Forelimb muscle (tissue), 1 donor: ENCODE results near the gene CCDC74B. TPM values are rescaled to one million over a fixed set of nuclear protein-coding genes. Genes with fewer than 3 reads are reported as not detected.
"Not testable (repeated sequence)": the region's sequence is repeated elsewhere in the genome, so short reads cannot be mapped to it uniquely, and the experiment has no call there.

ENCODE experiments used
- DNase-seq: peaks from one replicate; pipeline ENCODE4 v3.0.0-alpha.2; 2013; ENCODE audit warnings: low read depth
- polyA plus RNA-seq: library from polyadenylated mRNA; unstranded; fragments of 120-200 nt; gene quantifications from one replicate; pipeline ENCODE4 v1.2.1, GENCODE V29; 2013; ENCODE audit not compliant: insufficient read length

CCDC74B gene
- polyA plus RNA-seq, 1 donor = 1.1 TPM

DNA sequence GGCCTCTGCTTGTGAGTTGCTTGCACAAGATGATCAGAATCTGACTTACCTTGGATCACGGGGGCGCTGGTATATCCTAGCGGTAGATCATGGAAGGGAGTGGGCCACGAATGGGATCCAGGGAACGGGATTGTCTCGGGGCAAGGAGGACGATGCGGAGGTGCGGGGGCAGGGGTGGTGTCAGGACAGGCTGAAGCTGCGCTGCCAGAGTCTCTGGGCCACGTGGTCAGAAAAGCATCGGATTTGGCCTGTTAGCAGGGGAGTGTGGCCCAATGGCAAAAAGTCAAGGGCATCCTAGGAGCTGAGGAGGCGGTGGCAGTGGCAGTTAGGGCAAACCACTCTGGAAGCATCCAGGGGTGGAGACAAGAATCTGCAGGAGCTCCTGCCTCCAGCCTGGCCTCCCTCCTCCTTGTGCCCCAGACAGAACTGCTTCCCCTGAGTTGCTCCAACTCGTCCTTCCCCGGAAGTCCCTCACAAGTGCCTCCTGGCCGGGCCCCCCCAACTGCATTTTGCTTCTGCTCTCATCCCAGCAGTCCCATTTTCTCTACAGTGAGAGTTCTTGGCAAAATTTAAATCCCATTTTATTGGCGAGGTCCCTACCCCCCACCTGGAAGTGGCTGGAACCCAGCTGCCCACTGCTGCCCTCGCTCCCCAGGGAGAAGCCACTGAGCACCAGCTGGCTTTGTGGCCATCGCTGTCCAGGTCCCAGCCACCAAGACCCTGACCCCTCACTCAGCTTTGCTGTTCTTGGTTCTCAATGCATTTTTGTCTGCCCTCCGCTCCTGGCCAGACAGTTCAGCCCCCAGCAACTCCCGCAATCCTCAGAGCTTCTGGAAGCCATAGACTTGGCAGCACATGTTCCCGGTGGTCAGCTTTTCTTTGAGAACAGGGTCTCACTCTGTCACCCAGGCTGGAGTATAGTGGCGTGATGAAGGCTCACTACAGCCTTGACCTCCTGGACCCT, 5.6 kb upstream of the CCDC74B start:
- no peak for DNase-seq

GRCh38 chr2:130148515-130148914, 3.6 kb upstream of the CCDC74B start:
- DNase-seq = not testable (repeated sequence)

DNA sequence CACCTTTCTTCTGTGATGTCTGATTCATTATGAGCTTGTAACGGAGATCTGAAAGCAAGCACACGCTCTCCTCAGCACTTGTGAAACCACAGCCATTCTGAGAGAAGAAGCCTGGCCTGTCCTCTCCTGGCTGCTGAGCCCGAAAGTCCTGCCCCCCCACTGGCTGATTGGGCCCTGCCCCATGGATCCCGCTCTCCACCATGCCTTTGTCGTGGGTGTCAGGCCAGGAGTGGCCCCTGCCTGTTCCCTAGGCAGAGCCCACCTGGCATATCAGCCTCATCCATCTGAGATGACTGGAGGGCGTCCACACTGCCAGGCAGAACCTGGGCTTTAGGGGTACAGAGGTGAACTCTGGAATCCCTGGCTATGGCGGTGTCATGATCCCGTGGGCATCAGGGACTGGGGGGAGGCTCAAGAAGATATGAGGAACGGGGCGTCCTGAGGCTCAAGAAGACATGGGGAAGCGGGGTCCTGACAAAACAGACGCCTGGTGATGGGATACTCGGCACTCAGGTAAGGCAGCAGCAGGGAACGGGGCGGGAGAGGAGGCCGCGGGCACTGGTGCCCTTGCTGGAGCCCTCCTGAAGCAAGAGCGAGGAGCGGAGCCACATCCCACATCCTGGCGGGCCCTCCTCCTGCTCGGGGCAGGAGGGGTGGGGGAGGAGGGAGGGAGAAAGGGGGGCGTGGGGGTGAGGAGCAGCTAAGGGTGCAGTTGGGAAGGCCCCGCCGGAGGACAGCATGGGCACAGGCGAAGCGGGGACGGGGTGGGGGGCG, 1.5 kb downstream of the CCDC74B start:
- not testable (repeated sequence) for DNase-seq

DNA sequence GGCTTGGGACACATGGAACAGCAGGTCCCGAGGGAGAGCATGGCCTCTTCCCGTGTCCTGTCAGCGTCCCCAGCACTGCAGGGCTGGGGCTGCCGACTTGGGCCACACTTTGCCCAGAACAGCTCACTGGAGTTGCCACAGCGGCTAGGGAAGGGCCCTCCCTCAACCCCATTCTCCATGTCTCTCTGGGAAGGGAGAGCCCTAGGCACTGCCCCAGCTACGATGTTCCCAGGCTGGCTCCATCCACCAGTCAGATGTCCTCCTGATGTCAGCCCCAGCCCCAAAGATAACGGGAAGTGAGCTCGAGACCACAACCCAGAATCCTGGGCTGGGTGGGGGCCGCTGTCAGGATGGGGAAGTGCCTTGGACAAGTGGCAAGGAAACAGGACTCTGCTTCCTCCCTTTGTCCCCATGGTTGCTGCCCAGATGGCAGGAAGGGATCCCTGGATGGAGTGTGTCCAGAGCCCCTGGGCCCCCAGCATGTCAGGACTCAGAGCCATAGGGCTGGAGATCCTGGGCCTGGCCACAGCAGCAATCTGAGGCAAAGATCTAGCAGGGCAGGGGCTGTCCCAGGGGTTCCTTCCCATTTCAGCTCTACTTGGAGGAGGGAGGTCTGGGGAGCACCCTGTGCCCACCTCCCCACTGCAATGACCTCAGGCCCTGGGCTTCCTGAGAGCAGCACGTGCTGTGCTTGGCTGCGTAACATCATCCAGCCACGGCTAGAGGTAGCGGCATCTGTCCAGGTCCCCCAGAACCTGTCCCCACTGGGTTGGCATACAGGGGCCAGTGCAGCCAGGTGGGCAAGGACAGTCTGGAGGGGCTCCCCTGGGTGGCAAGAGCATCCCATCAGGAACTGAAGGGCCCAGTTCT, 2.3 kb downstream of the CCDC74B start:
- not testable (repeated sequence) for DNase-seq

DNA sequence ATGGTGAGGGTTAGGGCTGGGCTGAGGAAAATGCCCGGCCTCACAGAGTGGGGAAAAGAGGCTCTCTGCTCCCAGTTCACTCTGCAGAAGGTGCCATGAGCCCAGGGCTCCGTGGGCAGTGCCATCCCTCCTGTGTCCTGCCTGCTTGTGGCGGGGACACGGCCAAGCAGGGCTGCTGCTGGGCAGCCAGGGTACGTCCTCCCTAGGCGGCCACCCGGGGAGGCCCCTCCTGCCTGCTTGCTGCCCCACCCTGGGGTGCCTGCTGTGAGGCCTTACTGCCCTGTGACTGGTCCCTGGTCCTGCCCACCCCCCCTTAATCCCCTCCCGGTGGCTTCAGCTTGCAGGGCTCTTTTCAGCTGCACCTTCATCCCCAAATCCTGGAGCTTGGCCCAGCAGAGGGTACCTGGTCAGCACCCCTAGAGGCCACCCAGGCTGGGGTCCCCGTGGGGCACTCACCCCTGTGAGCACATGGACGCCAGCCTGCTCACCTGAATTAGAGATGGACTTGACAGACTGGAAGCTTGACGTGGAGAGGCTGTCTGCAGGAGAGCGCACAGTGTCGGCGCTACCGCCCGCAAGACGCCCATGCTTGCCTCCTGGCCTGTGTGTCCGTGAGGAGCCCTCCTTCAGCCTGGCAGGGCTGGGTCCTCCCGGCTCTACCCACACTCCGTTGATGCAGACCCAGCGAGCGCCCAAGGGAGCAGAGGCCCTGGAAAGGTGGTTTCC, 3.1 kb downstream of the CCDC74B start:
- DNase-seq = not testable (repeated sequence)

DNA sequence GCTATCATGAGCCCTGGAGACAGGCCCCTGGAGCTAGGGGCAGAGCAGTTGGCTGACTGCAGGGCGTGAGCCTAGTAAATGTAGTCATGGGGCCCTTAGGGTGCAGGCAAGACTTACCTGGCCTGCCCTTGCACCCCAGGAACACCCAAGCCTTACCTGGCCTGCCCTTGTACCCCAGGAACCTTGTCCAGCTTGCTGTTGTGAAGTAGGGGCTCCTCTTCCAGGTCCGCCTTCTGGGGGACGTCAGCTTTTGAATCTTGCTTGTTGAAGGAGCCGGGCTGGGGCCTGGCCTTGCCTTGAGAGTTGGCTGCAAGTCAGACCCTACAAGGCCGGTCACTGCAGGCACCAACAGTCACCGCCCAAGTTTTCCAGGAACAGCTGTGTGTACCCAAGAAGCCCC, 3.9 kb downstream of the CCDC74B start:
- not testable (repeated sequence) for DNase-seq

DNA sequence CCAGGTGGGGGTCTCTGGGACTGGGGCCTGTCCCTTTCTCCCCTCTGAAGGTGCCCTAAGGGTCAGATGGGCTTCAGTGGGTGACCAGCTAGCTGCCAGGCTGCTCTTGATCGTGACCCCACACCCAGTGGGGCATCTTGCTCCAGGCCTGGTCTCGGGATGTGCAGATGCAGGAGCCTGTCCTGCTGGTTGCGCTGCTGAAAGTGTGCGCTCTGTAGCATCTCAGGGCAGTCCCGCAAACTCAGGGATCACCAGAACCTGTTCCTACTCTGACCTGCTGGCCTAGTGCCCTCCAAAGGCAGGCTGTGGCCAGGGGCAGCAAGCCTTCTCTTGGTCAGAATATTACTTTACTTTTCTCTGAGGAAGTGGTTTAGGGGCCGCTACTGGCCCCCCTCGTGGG, 4.4 kb downstream of the CCDC74B start:
- DNase-seq = not testable (repeated sequence)

GRCh38 chr2:130139331-130140280, 5.3 kb downstream of the CCDC74B start:
- DNase-seq = not testable (repeated sequence)

DNA sequence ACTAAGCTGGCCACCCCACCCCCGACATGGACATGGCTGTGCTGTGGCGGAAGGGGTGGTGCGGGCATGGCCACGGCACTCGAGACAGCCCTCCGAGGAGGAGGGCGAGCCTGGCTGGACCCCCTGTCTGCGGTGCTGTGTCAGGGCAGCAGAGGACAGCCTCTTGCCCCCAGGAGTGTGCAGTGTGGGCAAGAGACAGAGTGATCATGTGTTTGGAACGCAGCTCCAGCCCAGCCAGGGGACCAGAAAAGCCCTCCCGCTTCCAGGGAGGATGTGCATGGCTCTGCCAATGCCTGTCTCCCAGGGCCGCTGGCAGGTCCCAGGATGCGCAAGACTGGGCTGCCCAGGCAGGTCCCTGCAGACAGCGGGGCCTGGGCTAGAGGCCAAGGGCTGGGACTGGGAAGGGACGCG, 6.1 kb downstream of the CCDC74B start:
- not testable (repeated sequence) for DNase-seq

GRCh38 chr2:130138326-130138725, 6.6 kb downstream of the CCDC74B start:
- DNase-seq = not testable (repeated sequence)

- DNase-seq = not testable (repeated sequence)
Observed at GRCh38 chr2:130137118-130137517, 7.8 kb downstream of the CCDC74B start.

- not testable (repeated sequence) for DNase-seq
Observed at GRCh38 chr2:130136546-130136945, 8.4 kb downstream of the CCDC74B start.

GRCh38 chr2:130135692-130136541, 9.0 kb downstream of the CCDC74B start:
- DNase-seq = no peak

- DNase-seq = not testable (repeated sequence)
Observed at GRCh38 chr2:130129120-130129829, 15.6 kb downstream of the CCDC74B start, which contains the start of gene POTEF. TSS of gene POTEF (minus strand) at chr2:130129222. CDS start at chr2:130120515, 8,707 bp downstream.

- DNase-seq = not testable (repeated sequence)
Observed at GRCh38 chr2:130128464-130128863, 16.4 kb downstream of the CCDC74B start.

- DNase-seq = not testable (repeated sequence)
Observed at GRCh38 chr2:130127726-130128125, 17.2 kb downstream of the CCDC74B start.

DNA sequence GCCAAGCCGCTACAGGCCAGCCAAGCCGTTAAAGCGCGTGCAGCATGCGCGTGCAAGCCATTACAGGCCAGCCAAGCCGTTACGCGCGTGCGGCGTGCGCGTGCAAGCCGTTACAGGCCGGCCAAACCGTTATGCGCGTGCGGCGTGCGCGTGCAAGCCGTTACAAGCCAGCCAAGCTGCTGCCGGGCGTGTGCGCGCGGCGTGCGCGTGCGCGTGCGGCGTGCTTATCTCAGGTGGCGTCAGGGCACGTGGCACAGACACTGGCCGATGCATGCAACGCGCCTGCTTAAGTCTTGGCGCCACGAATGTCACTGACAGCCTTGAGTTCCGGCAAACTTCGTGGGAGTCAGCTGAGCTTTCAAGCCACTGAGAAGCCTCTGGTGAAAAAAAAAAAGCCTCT, 24.0 kb downstream of the CCDC74B start:
- DNase-seq = not testable (repeated sequence)
